Stimulated activated CD4-positive, alpha-beta T cell treated with anti-CD3 and anti-CD28 coated beads, TNF-alpha, amount 100 ng/mL, for 1 hour (primary cell): ENCODE data around the gene SENP1.

ENCODE experiments used
- DNase-seq, 3 donors: peaks; one replicate each; pipeline ENCODE4 v3.0.0-alpha.2; 2020; ENCODE audit warnings: low read depth in 3 of 3, low spot score in 1 of 3

SENP1 gene

GRCh38 chr12:48068457-48068856 lies 37.4 kb downstream of the SENP1 start:
- DNase-seq = no peak

- DNase-seq = no peak
Observed at GRCh38 chr12:48067250-48067938, 38.5 kb downstream of the SENP1 start.

GRCh38 chr12:48065041-48065440 lies 40.8 kb downstream of the SENP1 start:
- DNase-seq = no peak

DNA sequence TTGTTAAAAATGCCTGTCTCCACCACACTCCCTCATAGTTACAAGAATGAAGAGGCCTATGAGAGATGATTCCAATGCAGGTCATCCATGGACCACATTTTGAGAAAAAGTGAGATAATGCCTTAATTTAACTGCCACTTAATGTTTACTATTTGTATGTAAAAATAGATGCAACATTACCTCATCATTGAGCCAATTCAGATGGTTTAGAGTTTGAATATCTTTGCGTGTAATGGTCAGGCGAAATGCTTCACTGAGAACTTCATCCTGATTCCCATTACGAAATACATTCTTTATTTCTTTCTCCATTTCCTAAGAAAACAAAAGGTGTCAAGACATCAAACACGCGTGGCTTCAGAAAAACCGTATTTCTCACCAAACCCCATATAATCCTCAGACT lies 42.3 kb downstream of the SENP1 start:
- no peak for DNase-seq

GRCh38 chr12:48061938-48062719 lies 43.8 kb downstream of the SENP1 start:
- no peak for DNase-seq

GRCh38 chr12:48060474-48060873 lies 45.4 kb downstream of the SENP1 start:
- DNase-seq = no peak

- no peak for DNase-seq
Observed at GRCh38 chr12:48058771-48059170, 47.1 kb downstream of the SENP1 start.

- no peak for DNase-seq
Observed at GRCh38 chr12:48054955-48055821, 50.7 kb downstream of the SENP1 start.

DNA sequence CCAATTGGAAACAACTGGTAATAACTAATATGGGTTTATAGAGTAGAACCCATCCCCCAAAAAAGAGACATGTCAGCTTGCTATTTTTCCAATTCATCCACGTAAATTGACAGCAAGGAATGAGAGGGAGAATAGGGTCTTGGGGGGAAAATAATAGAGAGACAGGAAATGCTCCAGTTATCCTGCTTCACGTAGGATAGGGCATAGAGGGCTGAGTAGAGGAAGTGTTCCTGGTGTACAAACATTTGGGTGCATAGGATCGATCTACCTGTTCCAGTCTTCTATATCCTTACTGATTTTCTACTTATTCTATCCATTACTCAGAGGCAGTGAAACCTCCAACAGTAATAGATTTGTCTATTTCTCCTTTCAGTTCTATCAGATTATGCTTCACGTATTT lies 52.0 kb downstream of the SENP1 start:
- no peak for DNase-seq

- no peak for DNase-seq
Observed at GRCh38 chr12:48053122-48053521, 52.8 kb downstream of the SENP1 start.

DNA sequence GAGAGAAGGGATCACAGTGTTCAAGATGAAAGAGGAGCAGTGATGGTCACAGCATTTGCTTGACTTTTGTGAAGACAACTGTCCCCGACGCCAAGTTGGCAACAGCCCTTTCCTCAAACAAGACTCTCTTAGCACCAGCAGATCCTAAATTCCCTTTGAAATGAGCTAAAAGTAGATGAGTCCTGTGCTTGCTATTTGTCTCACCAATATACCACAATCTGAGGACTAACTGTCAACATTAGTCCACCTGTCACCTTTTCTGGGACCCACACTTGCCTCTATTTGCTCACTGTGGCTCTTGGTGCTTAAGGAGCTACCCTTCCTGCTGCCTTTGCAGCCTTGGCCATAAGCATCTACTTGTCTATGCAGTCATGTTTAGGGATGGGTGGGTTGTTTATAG lies 54.2 kb downstream of the SENP1 start:
- DNase-seq = no peak

GRCh38 chr12:48050174-48050573 lies 55.7 kb downstream of the SENP1 start:
- DNase-seq = no peak

DNA sequence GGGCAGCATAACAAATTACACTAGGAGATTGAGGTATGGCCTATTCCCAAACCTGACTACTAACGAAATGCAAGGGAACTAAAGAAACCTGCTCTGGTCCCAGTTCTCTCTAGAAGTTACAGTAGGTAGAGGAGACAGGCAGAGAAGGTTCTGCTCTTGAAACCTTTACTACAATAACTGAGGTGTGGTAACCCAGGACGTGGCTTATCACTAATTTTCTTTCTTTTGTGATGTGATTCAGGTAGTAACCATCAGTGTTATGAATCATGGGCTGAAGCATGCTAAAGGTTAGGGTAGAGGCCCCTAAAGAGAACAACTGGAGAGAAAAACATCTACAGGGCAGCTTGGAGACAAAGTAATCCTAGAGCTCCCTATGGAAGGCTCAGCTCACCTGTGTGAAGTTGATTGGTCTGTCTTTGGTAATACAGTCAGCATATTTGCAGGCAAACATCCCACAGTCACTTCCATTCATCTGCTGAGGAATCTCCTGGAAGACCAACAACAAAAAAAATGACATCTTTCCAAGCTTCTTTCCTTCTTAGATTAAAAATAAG lies 59.8 kb downstream of the SENP1 start:
- DNase-seq = no peak

GRCh38 chr12:48045061-48045846 lies 60.6 kb downstream of the SENP1 start:
- DNase-seq = no peak

DNA sequence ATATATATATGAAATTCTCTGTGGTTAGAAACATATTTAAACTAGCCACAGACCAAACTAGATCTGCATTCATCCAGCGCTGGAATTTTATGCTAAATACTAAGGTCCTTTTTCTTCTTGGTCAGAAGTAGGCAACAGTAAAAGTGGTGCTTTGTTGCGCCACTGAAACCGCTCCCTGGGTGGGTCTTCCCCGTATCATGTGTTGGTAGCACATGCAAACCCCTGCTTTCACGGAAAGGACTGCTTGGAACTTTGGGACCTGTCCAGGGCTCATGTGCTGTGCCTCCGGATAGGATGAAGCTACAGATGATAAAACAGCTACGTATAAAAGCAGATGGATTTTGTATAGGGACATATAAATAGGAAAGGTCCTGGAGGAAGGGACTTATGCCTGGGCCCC lies 61.5 kb downstream of the SENP1 start:
- DNase-seq = no peak

- DNase-seq = no peak
Observed at GRCh38 chr12:48043771-48044170, 62.1 kb downstream of the SENP1 start.

DNA sequence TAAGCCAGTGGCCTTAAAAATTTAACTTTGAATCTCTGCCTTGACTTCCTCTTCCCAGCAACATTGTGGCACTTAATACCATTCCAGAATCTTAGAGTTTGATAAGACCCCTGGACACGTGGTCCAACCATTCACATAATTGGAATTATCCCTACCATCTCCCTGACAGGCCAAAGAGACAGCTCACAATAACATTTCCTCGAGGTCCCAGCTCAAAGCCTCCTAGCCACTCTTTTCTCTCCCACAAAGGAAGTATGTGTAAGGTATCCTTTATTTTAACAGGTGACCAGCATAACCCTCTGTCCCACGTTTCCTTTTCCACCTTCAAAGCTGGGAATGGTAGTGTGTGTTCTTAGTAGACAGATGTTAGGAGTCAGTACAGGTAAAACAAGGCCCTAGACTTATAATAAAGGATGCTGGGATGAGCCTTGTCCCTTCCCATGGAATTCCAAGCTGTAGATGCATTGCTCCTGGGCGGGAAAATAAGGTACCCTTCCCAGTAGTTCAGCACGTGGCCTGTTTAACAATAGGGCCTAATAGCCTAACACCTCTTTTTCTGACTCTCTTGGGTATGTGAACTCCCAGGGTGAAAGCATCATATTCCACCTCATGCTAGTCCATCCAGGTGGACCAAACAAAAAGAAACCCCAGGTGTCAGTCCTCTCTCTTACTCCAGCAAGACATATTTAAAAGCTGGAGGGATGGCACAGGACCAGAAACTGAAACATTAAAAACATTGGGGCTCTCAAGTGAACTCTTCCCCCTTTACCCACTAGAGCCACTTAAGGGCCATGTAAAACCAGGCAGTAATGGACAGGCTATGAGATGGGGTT lies 64.1 kb downstream of the SENP1 start:
- no peak for DNase-seq

GRCh38 chr12:48040354-48040753 lies 65.5 kb downstream of the SENP1 start:
- no peak for DNase-seq

GRCh38 chr12:48039151-48039550 lies 66.7 kb downstream of the SENP1 start:
- no peak for DNase-seq

DNA sequence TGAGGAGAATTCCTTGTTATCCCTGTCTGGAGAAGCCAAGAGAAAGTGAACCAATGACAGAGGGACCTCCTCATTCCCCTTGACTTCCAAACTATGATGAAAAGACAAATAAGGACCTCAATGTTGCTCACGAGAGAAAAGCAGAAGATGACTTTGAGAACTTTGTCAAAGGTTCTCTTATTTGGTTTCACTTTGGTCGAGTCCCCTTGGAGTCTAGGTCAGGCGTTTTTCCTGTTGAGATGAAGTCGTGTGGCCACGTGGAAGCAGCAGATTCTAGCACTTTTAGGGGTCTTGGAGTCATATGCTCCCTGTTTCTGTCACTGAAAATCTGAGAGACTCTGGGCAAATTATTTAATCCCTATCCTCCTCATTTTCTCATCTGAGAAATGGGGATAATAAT lies 67.8 kb downstream of the SENP1 start:
- DNase-seq = no peak
